Measurements from ENCODE around the gene PIP4K2A. TPM values are rescaled to one million over a fixed set of nuclear protein-coding genes. Genes with fewer than 3 reads are reported as not detected.

PIP4K2A gene
- total and polyA plus RNA-seq, 2 of the 8 experiments (the other 6 are each of a cell fraction or from before 2014, with no cell fraction given), result 19.0 to 60.9 TPM

- Histone ChIP-seq H4K91ac (replicated peaks; ENCODE audit: insufficient read length, low read length) (no peak overlapping the region), H2BK120ac (replicated peaks; ENCODE audit: low read depth, low read length) (no peak overlapping the region), H2BK15ac (ENCODE audit: low read length) (no peak overlapping the region), H3K79me2 (ENCODE audit: control insufficient read depth in 1 of 2, insufficient read depth in 2 of 2, low read length in 2 of 2) (peaks cover 0 to 95% of the 10 kb centered on the region in 2 experiments; a peak in 3 of 4 replicates), H2BK12ac (ENCODE audit: low read depth, low read length) (no peak overlapping the region), H3K23ac (ENCODE audit: insufficient read length) (no peak overlapping the region), H3K4me1 (replicated peaks in 1 of 4; ENCODE audit: control insufficient read depth in 3 of 4, insufficient read depth in 4 of 4, low read length in 3 of 4) (peaks cover 0 to 3% (median 0%) of the 10 kb centered on the region in 4 experiments; a peak in 1 of 7 replicates), H3K4me3 (ENCODE audit: extremely low read depth in 1 of 4, insufficient read depth in 2 of 4, low read depth in 3 of 4, low read length in 4 of 4) (no peak overlapping the region), H3K56ac (replicated peaks; ENCODE audit: insufficient read length, low read depth, low read length) (no peak overlapping the region), H3K27ac (ENCODE audit: low read depth, low read length) (no peak overlapping the region), H3K9me3 (ENCODE audit: insufficient read depth in 2 of 2, low read depth in 1 of 2, low read length in 1 of 2) (no peaks in the 10 kb centered on the region), H3K23me2 (ENCODE audit: low read depth, low read length) (no peaks in the 10 kb centered on the region; the same call in 1 of the 2 replicates), H2BK20ac (ENCODE audit: low read length) (no peak overlapping the region), H4K20me1 (replicated peaks in 1 of 2; ENCODE audit: control insufficient read depth in 1 of 2, insufficient read depth in 2 of 2, low read length in 2 of 2) (peaks cover 0 to 2% of the 10 kb centered on the region in 2 experiments), H3K79me1 (ENCODE audit: low read depth, low read length) (peaks cover 11% of the 10 kb centered on the region), H4K5ac (ENCODE audit: insufficient read length, low read depth, low read length) (no peak overlapping the region), H3K14ac (ENCODE audit: insufficient read length) (no peak overlapping the region), H3K9ac (replicated peaks in 1 of 4; ENCODE audit: extremely low read depth in 1 of 4, low read depth in 3 of 4, low read length in 3 of 4) (no peak overlapping the region), H3K4me2 (ENCODE audit: insufficient read depth in 1 of 2, low read depth in 2 of 2, low read length in 2 of 2) (no peak overlapping the region), H3K4ac (replicated peaks; ENCODE audit: insufficient read length, low read depth, low read length) (no peak overlapping the region), H3K27me3 (replicated peaks in 1 of 4; ENCODE audit: control insufficient read depth in 3 of 4, extremely low read depth in 1 of 4, insufficient read depth in 3 of 4, low read length in 3 of 4) (no peaks in the 10 kb centered on the region), H2AFZ (ENCODE audit: low read length) (no peak overlapping the region), H3K36me3 (ENCODE audit: control insufficient read depth in 2 of 4, insufficient read depth in 4 of 4, low read length in 3 of 4) (no peaks in the 10 kb centered on the region), H4K8ac (ENCODE audit: extremely low read depth, insufficient read depth, low read length) (no peak overlapping the region), H2AK5ac (ENCODE audit: low read depth, low read length) (no peak overlapping the region), H2BK5ac (ENCODE audit: low read depth, low read length) (no peak overlapping the region), H3K18ac (ENCODE audit: extremely low read depth, low read length) (no peak overlapping the region)
- FAIRE-seq (no peak), DNase-seq (ENCODE audit: low read depth in 1 of 2, low spot score in 2 of 2) (no peak)
- 88% methylated on average over 6 of the region's 6 CpGs; no CpG with 5 or more reads in 1 of the 2 experiments for WGBS, 2 experiments (ENCODE audit: extremely low coverage in 1 of 2, insufficient coverage in 1 of 2, insufficient read length in 1 of 2, insufficient replicate concordance in 2 of 2, low coverage in 1 of 2, low lambda C conversion rate in 2 of 2, missing lambda C conversion rate in 1 of 2)
- ChIA-PET POLR2A (ENCODE audit: partially characterized antibody) (no interaction called here), CTCF (ENCODE audit: partially characterized antibody) (no interaction called here)
- TF ChIP-seq KDM1A (IDR thresholded peaks at IDR 0.05; ENCODE audit: borderline replicate concordance, low read length) (no peak), SIN3A (conservative IDR thresholded peaks at IDR 0.05 in 1 of 2, IDR thresholded peaks at IDR 0.05 in 1 of 2; ENCODE audit: low read depth in 1 of 2, low read length in 2 of 2) (no peak), BACH1 (IDR thresholded peaks at IDR 0.05; ENCODE audit: low read length) (no peak), TBP (IDR thresholded peaks at IDR 0.05; ENCODE audit: low read depth, low read length) (no peak), SP2 (IDR thresholded peaks at IDR 0.05; ENCODE audit: low read length) (no peak), POLR2AphosphoS5 (IDR thresholded peaks at IDR 0.05; ENCODE audit: low read depth, low read length) (no peak), ASH2L (IDR thresholded peaks at IDR 0.05; ENCODE audit: low read length) (no peak), BCL11A (IDR thresholded peaks at IDR 0.05; ENCODE audit: low read depth in 2 of 2, low read length in 2 of 2) (no peak), MAX (IDR thresholded peaks at IDR 0.05) (no peak), RAD21 (IDR thresholded peaks at IDR 0.05 in 1 of 2, conservative IDR thresholded peaks at IDR 0.05 in 1 of 2; ENCODE audit: low read depth in 2 of 2, low read length in 2 of 2) (no peak), FOSL1 (IDR thresholded peaks at IDR 0.05; ENCODE audit: insufficient read depth, low read depth, low read length) (no peak), E2F6 (IDR thresholded peaks at IDR 0.05) (no peak)
- TF ChIP-seq, protein P1, sequence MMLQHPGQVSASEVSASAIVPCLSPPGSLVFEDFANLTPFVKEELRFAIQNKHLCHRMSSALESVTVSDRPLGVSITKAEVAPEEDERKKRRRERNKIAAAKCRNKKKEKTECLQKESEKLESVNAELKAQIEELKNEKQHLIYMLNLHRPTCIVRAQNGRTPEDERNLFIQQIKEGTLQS (IDR thresholded peaks at IDR 0.05; ENCODE audit: insufficient read depth, low read depth, low read length), result no peak
Measured at GRCh38 chr10:22640359-22640758, 74.0 kb downstream of the PIP4K2A start.

Measured in H1 (cell line).